A673 (cell line): ENCODE results near the gene DOCK4. TPM values are rescaled to one million over a fixed set of nuclear protein-coding genes. Genes with fewer than 3 reads are reported as not detected.

Experiments used
- BruUV-seq: library from RNA; stranded (reverse); fragments of 400-500 nt; replicated peaks from 2 replicates; lab custom pipeline; 2021; lab: Mats Ljungman, UMichigan
- CTCF ChIA-PET: fragments of 300-600 bp; sonication (Branson Sonifier 250); formaldehyde crosslinking; loops from one replicate; lab custom pipeline; 2022; ENCODE audit warnings: antibody characterized with exemption; lab: Charles Lee
- POLR2A ChIA-PET: fragments of 300-600 bp; sonication (Branson Sonifier 250); formaldehyde crosslinking; loops from one replicate; lab custom pipeline; 2022; ENCODE audit warnings: antibody characterized with exemption; ENCODE audit not compliant: low non-redundant PET; lab: Charles Lee
- DNase-seq: peaks from one replicate; pipeline ENCODE4 v3.0.0-alpha.2; 2015; ENCODE audit warnings: low spot score
- H3K27ac ChIP-seq: fragments of 200-600 bp; sonication (generic); 2 replicates; pipeline ENCODE4 v1.5.1; 2016; ENCODE audit warnings: mixed run types, low read depth, mild to moderate bottlenecking, mixed read lengths, antibody characterized with exemption, low read length; ENCODE audit not compliant: poor library complexity, severe bottlenecking
- H3K27me3 ChIP-seq: fragments of 200-600 bp; sonication (generic); replicated peaks from 2 replicates; pipeline ENCODE4 v1.6.1; 2017; ENCODE audit warnings: mixed run types, low read depth, mild to moderate bottlenecking, mixed read lengths, antibody characterized with exemption, low read length; ENCODE audit not compliant: insufficient read depth, poor library complexity
- H3K36me3 ChIP-seq: fragments of 200-600 bp; sonication (generic); 2 replicates; pipeline ENCODE4 v1.6.1; 2016; ENCODE audit warnings: mixed run types, mild to moderate bottlenecking, mixed read lengths, antibody characterized with exemption, low read length; ENCODE audit not compliant: insufficient read depth, poor library complexity, severe bottlenecking
- H3K4me1 ChIP-seq: fragments of 200-600 bp; sonication (generic); 2 replicates; pipeline ENCODE4 v1.6.1; 2017; ENCODE audit warnings: mixed run types, mild to moderate bottlenecking, mixed read lengths, antibody characterized with exemption, low read length; ENCODE audit not compliant: insufficient read depth, poor library complexity, severe bottlenecking
- H3K4me3 ChIP-seq: fragments of 200-600 bp; sonication (generic); 2 replicates; pipeline ENCODE4 v1.5.1; 2016; ENCODE audit warnings: low read depth, mixed run types, mild to moderate bottlenecking, mixed read lengths, low read length; ENCODE audit not compliant: poor library complexity, severe bottlenecking
- H3K9me3 ChIP-seq: fragments of 200-600 bp; sonication (generic); 2 replicates; pipeline ENCODE4 v1.6.1; 2016; ENCODE audit warnings: mixed run types, low read depth, mild to moderate bottlenecking, mixed read lengths, antibody characterized with exemption, low read length; ENCODE audit not compliant: poor library complexity, severe bottlenecking
- CTCF ChIP-seq: fragments of 300-800, 200-600 bp; sonication (generic); conservative IDR thresholded peaks from 2 replicates; pipeline ENCODE4 v1.5.1; 2017; ENCODE audit warnings: low read depth, mild to moderate bottlenecking, antibody characterized with exemption, low read length, moderate library complexity, mixed read lengths
- EZH2 ChIP-seq: fragments of 200-600 bp; sonication (generic); IDR thresholded peaks from 2 replicates; pipeline ENCODE4 v1.6.1; 2017; ENCODE audit warnings: borderline replicate concordance, low read depth, mild to moderate bottlenecking, mixed read lengths, antibody characterized with exemption, low read length; ENCODE audit not compliant: poor library complexity, severe bottlenecking
- intact Hi-C: fragments of 100-400 bp; cut with micrococcal nuclease; formaldehyde crosslinking; loops from one replicate; pipeline ENCODE4 v1.10.0; 2022; ENCODE audit not compliant: unreplicated experiment
- total RNA-seq: library from RNA; stranded (reverse); gene quantifications from 2 replicates; pipeline ENCODE4 v1.2.3, GENCODE V29; 2021

The DOCK4 gene
- total RNA-seq, 1 experiment from 2014 or later = 28.5 TPM

- CTCF ChIA-PET = no interaction called here
- DNase-seq = no peak
- intact Hi-C loops = no loop called here
- POLR2A ChIA-PET = no interaction called here
- TF ChIP-seq CTCF (no peak), EZH2 (no peak)
- Histone ChIP-seq H3K4me1 (no peaks in the 10 kb centered on the region), H3K27me3 (no peaks in the 10 kb centered on the region), H3K4me3 (no peak overlapping the region), H3K36me3 (no peaks in the 10 kb centered on the region), H3K27ac (no peak overlapping the region), H3K9me3 (no peaks in the 10 kb centered on the region)
- no TSS peak for BruUV-seq
Observed at GRCh38 chr7:112122144-112122543, 84.1 kb downstream of the DOCK4 start.

- ChIA-PET POLR2A (no interaction called here), CTCF (no interaction called here)
- Histone ChIP-seq H3K27ac (no peak overlapping the region), H3K4me1 (no peaks in the 10 kb centered on the region), H3K9me3 (no peaks in the 10 kb centered on the region), H3K27me3 (no peaks in the 10 kb centered on the region), H3K4me3 (no peak overlapping the region), H3K36me3 (no peaks in the 10 kb centered on the region)
- no TSS peak for BruUV-seq
- DNase-seq = no peak
- intact Hi-C loops = no loop called here
- TF ChIP-seq EZH2 (no peak), CTCF (no peak)
Observed at GRCh38 chr7:112121318-112121717, 84.9 kb downstream of the DOCK4 start.

- TF ChIP-seq CTCF = no peak
- TF ChIP-seq EZH2 = no peak
- CTCF ChIA-PET = no interaction called here
- intact Hi-C loops = no loop called here
- Histone ChIP-seq H3K4me3 (no peak overlapping the region), H3K27ac (no peak overlapping the region), H3K27me3 (no peaks in the 10 kb centered on the region), H3K9me3 (no peaks in the 10 kb centered on the region), H3K36me3 (no peaks in the 10 kb centered on the region), H3K4me1 (no peaks in the 10 kb centered on the region)
- no peak for DNase-seq
- no TSS peak for BruUV-seq
- POLR2A ChIA-PET = no interaction called here
Observed at GRCh38 chr7:112120696-112121217, 85.4 kb downstream of the DOCK4 start.
